ENCODE data around the gene SYTL3. TPM values are rescaled to one million over a fixed set of nuclear protein-coding genes. Genes with fewer than 3 reads are reported as not detected.

SYTL3 gene
- total and polyA plus RNA-seq, 2 experiments from 2014 or later = 9.9 to 11.4 TPM

DNA sequence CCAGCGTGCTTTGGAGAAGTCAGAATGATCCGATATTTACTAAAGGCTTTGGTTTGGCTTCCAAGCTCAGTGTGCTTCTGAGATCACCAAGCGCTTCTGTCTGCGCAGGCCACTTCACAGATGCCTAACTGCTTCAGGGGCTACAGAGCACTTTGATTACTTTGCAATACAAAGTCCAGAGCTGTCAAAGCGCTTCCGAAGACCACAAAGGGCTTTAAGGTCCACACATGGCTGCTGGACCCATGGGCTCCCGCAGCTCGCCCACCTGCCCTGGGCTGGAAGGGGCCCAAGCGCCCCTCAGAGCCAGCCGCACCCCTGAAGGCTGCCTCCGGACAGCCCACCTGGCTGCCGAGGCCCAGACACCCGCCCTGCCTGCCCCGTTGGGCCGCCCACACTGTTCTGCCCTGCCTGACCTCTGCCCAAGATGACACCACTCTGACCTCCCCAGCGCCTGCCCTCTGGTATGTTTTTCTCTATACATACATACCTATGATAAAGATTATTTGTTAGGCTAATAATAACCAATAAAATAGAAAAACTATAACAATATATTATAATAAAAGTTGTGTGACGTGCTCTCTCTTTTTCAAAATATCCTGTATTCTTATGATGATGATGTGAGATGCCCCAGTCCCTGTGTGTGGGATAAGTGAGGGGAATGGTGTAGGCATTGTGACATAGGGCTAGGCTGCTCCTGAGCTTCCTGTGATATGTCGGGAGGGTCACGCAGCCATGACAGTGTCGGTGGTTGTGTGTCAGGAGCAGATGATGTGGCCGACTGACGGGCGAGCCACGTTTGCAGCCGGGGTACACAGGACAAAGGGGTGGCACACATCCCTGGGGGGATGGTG lies 27.9 kb upstream of the SYTL3 start:
- Histone ChIP-seq H3K36me3 (peaks cover 4% of the 10 kb centered on the region), H3K4me1 (ENCODE audit: low read depth) (peaks cover 9% of the 10 kb centered on the region), H3K27me3 (no peaks in the 10 kb centered on the region), H3K27ac (peak overlapping the region; percentile 74), H3K9me3 (ENCODE audit: low read depth) (no peaks in the 10 kb centered on the region), H3K4me3 (no peak overlapping the region)
- DNase-seq (ENCODE audit: low read depth in 1 of 2, low spot score in 1 of 2) = no peak
- TF ChIP-seq, protein P1, sequence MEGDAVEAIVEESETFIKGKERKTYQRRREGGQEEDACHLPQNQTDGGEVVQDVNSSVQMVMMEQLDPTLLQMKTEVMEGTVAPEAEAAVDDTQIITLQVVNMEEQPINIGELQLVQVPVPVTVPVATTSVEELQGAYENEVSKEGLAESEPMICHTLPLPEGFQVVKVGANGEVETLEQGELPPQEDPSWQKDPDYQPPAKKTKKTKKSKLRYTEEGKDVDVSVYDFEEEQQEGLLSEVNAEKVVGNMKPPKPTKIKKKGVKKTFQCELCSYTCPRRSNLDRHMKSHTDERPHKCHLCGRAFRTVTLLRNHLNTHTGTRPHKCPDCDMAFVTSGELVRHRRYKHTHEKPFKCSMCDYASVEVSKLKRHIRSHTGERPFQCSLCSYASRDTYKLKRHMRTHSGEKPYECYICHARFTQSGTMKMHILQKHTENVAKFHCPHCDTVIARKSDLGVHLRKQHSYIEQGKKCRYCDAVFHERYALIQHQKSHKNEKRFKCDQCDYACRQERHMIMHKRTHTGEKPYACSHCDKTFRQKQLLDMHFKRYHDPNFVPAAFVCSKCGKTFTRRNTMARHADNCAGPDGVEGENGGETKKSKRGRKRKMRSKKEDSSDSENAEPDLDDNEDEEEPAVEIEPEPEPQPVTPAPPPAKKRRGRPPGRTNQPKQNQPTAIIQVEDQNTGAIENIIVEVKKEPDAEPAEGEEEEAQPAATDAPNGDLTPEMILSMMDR (IDR thresholded peaks at IDR 0.05; ENCODE audit: low read depth, low read length) = no peak

DNA sequence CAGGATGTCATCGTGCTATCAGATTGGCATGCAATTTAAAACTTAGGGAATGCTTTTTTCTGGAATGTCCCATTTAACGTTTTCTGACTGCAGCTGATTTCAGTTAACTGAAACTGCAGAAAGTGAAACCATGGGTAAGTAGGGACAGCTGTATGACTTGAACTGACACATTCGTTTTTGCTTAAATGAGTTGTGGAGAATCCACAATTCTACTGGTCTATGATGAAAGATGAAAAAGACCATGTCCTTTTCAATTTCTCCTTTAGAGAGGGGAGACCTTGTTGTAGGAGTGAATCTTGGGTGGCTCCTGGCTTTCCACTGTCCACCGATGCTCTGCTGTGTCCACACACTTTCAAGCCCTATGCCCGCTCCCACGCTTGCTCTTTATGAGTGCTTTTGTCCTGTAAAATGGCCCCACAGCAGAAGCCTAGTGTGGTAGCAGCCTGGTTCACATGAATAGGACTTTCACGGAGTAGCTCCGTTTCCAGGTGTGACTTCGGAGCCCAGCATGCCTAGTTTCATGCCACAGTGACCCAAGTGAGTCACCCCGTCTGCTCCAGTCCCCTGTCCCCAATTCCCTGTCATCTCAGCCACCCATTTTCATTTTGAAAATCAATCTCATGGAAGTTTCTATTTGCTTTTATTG lies 27.2 kb upstream of the SYTL3 start:
- Histone ChIP-seq H3K9me3 (ENCODE audit: low read depth) (no peaks in the 10 kb centered on the region), H3K27me3 (no peaks in the 10 kb centered on the region), H3K36me3 (peaks cover 4% of the 10 kb centered on the region), H3K4me3 (no peak overlapping the region), H3K4me1 (ENCODE audit: low read depth) (peaks cover 16% of the 10 kb centered on the region), H3K27ac (no peak overlapping the region)
- DNase-seq (ENCODE audit: low read depth in 1 of 2, low spot score in 1 of 2) = no peak
- TF ChIP-seq, protein P1 (IDR thresholded peaks at IDR 0.05; ENCODE audit: low read depth, low read length) = no peak

DNA sequence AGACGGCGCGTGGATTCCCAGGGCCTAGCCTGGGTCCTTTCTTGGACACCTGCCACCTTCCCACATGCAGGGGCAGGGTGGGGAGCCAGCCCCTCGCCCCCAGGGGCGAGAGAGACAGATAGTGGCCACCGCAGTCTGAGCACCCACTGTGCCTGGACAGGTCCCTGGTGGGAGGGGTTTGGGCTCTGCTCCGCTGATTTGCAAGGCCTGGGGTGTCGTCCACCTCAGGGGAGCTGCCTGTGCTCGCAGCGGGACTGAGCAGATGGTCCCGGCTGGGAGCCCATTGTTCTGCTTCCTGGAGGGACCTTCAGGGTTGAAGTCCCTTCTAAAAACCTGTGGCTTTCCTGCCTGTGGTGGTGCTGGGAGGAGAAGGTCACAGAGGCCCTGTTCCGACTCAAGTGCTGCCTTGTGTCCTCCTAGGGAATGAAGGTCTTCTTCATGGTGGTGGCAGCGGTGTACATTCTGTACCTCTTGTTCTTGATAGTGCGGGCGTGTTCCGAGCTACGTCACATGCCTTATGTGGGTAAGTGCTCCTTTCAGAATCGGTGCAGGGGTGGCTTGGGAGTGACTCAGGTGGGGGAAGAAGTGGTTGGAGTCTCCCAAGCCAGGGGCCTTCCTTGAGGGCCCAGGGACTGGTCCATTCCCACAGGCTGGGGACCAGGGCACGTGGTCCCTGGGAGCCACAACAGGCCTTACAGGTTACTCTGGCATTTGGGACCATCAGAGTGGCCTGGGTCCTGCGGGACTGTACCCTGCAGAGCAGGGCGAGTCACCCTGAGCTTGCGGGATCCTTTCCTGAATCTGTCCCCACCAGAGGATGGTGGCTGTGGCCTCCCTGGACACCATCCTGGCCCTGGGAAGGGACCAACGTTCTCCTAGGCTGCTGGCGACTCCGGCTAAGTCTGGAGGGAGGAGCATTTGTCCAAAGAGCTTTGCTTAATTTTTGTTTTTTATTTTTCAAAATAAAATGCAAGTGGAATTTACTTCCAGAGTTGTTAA lies 24.9 kb upstream of the SYTL3 start:
- no peaks in the 10 kb centered on the region for H3K9me3 ChIP-seq (ENCODE audit: low read depth)
- H3K27me3 ChIP-seq = no peaks in the 10 kb centered on the region
- no peak overlapping the region for H3K4me3 ChIP-seq
- H3K36me3 ChIP-seq = peaks cover 4% of the 10 kb centered on the region
- no peak overlapping the region for H3K27ac ChIP-seq
- DNase-seq (ENCODE audit: low read depth in 1 of 2, low spot score in 1 of 2) = no peak
- TF ChIP-seq, protein P1 (IDR thresholded peaks at IDR 0.05; ENCODE audit: low read depth, low read length) = no peak
- peaks cover 38% of the 10 kb centered on the region for H3K4me1 ChIP-seq (ENCODE audit: low read depth)

DNA sequence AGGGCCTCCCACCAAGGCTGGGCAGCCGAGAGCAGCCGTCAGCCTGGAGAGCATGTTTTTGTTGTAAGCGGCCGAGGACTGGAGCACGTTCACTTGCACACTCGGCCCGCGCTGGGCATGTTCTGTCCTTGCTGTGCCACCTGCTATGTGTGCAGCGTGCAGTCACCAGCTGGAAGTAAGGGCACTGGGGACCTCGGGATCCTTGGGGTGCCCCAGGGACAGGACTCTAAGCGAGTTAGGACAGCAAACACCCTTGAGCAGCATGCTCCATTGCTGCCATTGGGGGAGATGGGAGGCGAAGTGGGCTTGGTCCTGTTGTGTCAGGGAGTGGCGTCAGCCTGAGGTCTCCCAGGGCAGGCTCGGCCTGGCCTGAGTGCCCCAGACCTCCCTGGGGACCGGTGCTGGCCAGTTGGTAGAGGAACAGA lies 24.0 kb upstream of the SYTL3 start:
- TF ChIP-seq, protein P1 (IDR thresholded peaks at IDR 0.05; ENCODE audit: low read depth, low read length) = no peak
- Histone ChIP-seq H3K9me3 (ENCODE audit: low read depth) (no peaks in the 10 kb centered on the region), H3K36me3 (peaks cover 4% of the 10 kb centered on the region), H3K4me3 (no peak overlapping the region), H3K4me1 (ENCODE audit: low read depth) (peaks cover 36% of the 10 kb centered on the region), H3K27ac (peak overlapping the region; percentile 28), H3K27me3 (no peaks in the 10 kb centered on the region)
- DNase-seq (ENCODE audit: low read depth in 1 of 2, low spot score in 1 of 2) = no peak
